Ectodermal cell (in vitro differentiated cells): ENCODE results near the gene TMEM132A.

ENCODE experiments used
- H3K27ac ChIP-seq: 2 replicates; pipeline ENCODE4 v1.7.0; 2013; ENCODE audit warnings: mild to moderate bottlenecking, low read depth, low read length; ENCODE audit not compliant: insufficient read depth, poor library complexity, severe bottlenecking
- H3K27me3 ChIP-seq: 2 replicates; pipeline ENCODE4 v1.7.0; 2013; ENCODE audit warnings: mild to moderate bottlenecking, low read length; ENCODE audit not compliant: insufficient read depth, control insufficient read depth, poor library complexity, severe bottlenecking
- H3K36me3 ChIP-seq: one replicate; pipeline ENCODE4 v1.7.0; 2013; ENCODE audit warnings: low read length; ENCODE audit not compliant: control insufficient read depth, insufficient read depth
- H3K4me1 ChIP-seq: one replicate; pipeline ENCODE4 v1.7.0; 2013; ENCODE audit warnings: low read length; ENCODE audit not compliant: control insufficient read depth, insufficient read depth
- H3K4me3 ChIP-seq: 2 replicates; pipeline ENCODE4 v1.7.0; 2013; ENCODE audit warnings: low read depth, low read length, control low read depth; ENCODE audit not compliant: insufficient read depth
- H3K9me3 ChIP-seq: 2 replicates; pipeline ENCODE4 v1.7.0; 2013; ENCODE audit warnings: mild to moderate bottlenecking, low read length, moderate library complexity; ENCODE audit not compliant: control insufficient read depth
- WGBS, 2 experiments: methylation state at CpG; one replicate each; pipeline ENCODE4 v1.1.7; 2013; ENCODE audit warnings: missing lambda C conversion rate in 2 of 2; 5-methylcytosine and 5-hydroxymethylcytosine counted together

The TMEM132A gene

DNA sequence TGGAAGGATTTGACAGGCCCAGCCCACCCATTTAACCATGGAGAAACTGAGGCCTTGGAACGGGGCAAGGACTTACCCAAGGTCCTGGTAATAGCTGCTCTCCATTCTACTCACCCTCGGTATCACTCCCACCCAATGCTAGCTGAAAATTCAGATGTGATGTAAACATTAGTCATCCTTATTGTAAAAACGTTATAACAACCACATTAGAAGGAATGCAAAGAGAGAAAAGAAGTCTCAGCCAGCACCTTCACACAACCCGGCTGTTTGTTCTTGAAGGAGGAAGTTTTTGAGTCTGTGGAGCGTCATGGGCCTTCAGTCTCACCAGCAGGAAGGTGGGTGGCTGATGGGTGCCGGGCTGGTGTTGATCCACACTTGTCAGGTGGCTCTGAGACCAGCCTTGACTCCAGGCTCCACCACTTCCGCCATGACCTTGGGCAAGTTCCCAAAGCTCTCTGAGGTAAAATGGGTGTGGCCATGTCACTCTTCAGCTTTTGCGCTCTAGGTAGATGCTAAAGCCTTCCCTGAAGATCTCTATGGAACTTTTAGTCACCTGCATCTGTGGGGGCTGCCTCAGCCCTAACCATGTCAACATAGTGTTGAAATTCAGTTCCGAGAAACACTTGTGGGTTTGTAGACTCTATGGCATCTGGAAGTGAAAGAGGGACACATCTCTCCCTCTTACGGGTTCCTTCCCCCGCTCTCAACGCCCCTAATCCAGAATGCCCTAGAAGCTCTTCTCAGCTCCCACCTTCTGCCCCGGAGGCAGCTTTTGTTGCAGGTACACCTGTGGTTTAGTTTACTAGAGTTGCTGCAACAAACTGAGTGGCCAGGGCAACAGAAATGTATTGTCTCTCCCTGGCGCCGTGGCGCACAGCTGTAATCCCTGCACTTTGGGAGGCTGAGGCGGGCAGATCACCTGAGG lies 62.0 kb downstream of the TMEM132A start:
- Histone ChIP-seq H3K4me1 (no peaks in the 10 kb centered on the region), H3K4me3 (no peak overlapping the region), H3K9me3 (no peaks in the 10 kb centered on the region), H3K36me3 (no peaks in the 10 kb centered on the region), H3K27me3 (no peaks in the 10 kb centered on the region), H3K27ac (no peak overlapping the region)
- 91 to 93% methylated on average over 17 of the region's 17 CpGs for WGBS, 2 experiments
